Measurements from ENCODE around the gene GARS1.
"Not testable (repeated sequence)": the region's sequence is repeated elsewhere in the genome, so short reads cannot be mapped to it uniquely, and the experiment has no call there.

The GARS1 gene

DNA sequence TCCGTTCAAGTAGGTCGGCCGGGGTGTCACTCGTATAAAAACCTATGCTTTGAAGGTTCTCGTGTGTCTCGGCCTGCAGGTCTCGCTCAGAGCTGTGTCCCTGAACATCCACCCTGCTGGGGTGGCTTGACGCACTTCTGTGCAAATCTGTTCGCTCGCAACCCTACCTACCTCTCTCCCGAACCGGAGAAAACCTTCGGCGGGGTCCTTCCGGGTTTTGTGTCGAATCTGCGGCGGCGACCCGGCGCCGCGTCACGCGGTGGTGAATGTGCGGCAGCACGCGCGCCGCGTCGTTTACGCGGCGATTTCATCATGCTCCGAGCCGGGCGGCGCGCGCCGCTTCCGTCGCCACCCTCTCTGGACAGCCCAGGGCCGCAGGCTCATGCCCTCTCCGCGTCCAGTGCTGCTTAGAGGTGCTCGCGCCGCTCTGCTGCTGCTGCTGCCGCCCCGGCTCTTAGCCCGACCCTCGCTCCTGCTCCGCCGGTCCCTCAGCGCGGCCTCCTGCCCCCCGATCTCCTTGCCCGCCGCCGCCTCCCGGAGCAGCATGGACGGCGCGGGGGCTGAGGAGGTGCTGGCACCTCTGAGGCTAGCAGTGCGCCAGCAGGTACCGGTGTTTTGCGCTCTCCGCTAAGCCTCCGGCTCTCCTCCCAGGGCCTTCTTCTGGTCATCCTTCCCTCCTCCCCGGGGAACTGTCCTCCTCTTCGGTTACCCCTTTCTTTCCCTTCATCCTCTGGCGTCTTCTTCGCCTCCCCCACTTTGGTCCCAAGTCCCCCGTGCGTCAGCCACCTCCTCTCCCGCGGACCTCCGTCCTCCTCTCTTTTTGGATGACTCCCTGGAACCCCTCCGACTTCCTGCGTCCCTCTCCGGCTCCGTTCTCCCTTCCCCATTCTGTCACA is at the start of gene GARS1:
TSS of gene GARS1 (plus strand) at position 339 of the 896 bp plus-strand sequence. CDS start at position 383, 44 bp downstream.
- peak; percentile 89 for DNase-seq (ENCODE audit: low spot score)

- no peak for DNase-seq (ENCODE audit: low spot score)
Measured at GRCh38 chr7:30545791-30546555, 48.7 kb upstream of the GARS1 start.

- no peak for DNase-seq (ENCODE audit: low spot score)
Measured at GRCh38 chr7:30546596-30546995, 48.1 kb upstream of the GARS1 start.

DNA sequence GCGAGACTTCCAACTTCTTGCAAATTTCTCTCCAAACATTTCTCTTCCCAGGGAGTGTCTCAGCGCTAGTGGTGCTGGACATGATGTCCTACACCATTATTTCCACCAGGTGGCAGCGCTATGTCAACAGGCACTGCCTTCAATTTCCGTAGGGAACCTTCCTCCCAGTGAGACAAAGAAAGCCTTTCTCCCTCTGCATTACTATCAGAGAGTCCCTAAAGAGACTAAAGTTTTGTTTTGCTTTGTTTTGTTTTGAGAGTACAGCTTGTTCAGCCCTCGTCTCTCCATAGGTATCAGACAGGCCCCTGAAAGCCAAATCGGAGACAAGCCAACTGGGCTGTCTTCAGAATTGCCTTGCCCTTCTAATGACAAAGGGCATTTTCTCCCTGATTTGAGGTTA is 45.8 kb upstream of the GARS1 start:
- DNase-seq (ENCODE audit: low spot score) = peak; percentile 42

- DNase-seq (ENCODE audit: low spot score) = no peak
Measured at GRCh38 chr7:30549931-30550493, 44.7 kb upstream of the GARS1 start.

DNA sequence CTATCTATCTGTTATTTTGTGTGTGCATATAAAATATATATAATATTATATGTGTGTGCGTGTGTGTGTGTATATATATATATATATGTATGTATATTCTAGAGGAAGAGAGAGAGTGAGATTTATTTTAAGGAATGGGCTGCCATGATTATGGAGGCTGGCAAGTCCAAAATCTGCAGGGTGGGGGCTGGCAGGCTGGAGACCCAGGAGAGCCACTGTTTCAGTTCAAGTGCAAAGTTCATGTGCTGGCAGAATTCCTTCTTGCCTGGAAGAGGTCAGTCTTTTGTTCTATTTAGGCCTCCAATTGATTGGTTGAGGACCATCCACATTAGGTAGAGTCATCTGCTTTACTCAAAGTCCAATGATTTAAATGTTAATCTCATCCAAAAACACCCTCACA is 42.3 kb upstream of the GARS1 start:
- no peak for DNase-seq (ENCODE audit: low spot score)

GRCh38 chr7:30553141-30553540 is 41.5 kb upstream of the GARS1 start:
- no peak for DNase-seq (ENCODE audit: low spot score)

DNA sequence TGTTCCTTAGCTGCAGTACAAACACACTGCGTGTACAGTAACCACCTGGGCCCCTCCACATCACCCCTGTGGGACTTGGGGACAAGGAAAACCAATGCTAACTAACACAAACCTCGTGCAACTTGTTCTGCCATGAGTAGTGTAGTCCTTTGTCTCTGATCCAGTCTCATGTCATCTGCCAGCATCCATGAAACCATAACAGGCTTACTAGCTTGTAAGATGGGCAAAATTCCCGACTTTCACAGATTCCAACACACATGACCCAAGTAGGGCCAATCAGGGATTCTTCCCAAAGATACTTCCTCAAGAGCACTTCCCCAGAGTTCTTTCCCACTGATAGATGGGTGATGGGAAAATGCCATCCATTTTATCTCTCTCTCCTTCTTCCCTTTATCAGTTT is 41.1 kb upstream of the GARS1 start:
- no peak for DNase-seq (ENCODE audit: low spot score)

- DNase-seq (ENCODE audit: low spot score) = no peak
Measured at GRCh38 chr7:30555525-30555924, 39.2 kb upstream of the GARS1 start.

GRCh38 chr7:30556840-30557239 is 37.8 kb upstream of the GARS1 start:
- no peak for DNase-seq (ENCODE audit: low spot score)

DNA sequence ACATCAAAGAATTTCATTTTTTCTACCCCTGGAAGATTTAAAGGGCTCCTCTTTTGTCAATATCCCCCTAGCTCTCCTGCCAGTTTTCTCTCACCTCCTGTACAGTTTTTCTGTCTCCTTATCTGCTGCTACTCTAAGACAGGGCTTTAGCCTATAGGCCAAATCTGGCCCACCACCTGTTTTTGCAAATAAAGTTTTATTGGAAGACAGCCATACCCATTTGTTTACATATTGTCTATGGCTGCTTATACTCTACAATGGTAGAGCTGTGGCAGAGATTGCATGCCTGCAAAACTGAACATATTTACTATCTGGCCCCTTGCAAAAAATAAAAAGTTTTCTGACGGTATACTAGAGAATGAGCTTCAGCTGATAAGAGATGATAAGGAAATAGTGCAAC is 37.4 kb upstream of the GARS1 start:
- no peak for DNase-seq (ENCODE audit: low spot score)

GRCh38 chr7:30559611-30560010 is 35.1 kb upstream of the GARS1 start:
- DNase-seq (ENCODE audit: low spot score) = no peak

DNA sequence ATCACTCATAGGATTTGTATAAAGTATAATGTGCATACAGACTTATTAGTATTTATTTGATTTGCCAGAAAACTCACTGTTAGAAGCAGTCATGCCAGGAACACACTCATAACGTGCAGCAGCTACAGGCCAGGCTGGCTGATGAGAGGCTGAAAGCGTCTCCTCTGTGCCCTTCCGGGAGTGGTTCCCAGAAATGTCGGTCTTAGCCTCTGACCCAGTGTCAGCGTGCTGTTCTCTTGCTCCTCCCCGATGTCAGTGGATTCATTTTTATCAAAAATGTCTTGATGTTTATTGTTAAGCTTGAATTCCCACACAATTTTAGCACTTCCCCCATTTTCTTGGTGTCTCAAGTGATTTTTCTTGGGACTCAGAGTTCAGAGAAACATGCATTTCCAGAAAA is 33.3 kb upstream of the GARS1 start:
- no peak for DNase-seq (ENCODE audit: low spot score)

GRCh38 chr7:30562498-30562897 is 32.2 kb upstream of the GARS1 start:
- DNase-seq (ENCODE audit: low spot score) = no peak

DNA sequence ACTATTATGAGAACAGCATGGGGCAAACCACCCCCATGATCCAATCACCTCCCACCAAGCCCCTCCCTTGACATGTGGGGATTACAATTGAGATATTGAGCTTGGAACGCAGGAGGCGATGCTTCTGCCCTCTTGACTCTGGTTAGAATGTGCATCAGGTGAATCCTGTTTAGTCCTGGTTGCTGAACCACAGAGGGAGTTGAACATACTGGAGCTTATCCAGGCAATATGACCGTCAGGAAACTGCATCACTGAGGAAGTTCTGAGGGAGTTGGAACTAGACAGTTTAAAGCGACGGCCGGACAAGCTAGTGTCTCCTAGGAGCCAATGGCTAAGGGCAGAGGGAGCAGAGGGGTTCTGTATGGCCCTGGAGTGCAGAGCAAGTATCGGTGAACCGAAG is 31.8 kb upstream of the GARS1 start:
- no peak for DNase-seq (ENCODE audit: low spot score)

GRCh38 chr7:30563326-30563942 is 31.2 kb upstream of the GARS1 start:
- no peak for DNase-seq (ENCODE audit: low spot score)

DNA sequence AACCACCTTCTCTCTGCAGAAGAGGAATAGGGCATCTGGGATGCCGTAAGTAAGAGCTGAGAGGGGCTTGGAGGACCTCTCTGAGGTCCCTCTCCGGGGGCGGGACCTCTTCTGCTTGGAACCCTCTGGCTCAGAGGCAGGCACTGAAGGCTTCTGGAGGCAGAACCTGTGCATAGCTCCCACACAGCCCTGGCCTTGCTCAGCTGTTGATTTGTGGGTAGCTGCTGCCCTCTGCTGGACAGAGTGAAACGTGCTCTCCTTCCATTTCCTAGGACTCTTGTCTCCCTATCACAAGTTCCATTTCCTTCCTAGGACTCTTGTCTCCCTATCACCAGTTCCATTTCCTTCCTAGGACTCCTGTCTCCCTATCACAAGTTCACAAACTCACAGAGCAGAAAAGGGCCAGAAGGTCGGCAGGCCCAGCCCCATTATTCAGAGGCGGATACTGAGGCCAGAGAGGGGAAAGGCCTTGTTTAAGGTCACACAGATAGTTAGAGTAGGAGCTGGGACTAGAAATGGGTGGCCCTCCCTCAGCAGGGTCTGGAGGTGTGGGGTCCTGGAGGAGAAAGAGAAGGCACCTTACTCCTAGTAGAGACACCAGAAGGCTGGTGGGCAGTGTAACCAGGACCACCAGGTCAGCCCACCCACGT is 30.3 kb upstream of the GARS1 start:
- DNase-seq (ENCODE audit: low spot score) = peak; percentile 74

DNA sequence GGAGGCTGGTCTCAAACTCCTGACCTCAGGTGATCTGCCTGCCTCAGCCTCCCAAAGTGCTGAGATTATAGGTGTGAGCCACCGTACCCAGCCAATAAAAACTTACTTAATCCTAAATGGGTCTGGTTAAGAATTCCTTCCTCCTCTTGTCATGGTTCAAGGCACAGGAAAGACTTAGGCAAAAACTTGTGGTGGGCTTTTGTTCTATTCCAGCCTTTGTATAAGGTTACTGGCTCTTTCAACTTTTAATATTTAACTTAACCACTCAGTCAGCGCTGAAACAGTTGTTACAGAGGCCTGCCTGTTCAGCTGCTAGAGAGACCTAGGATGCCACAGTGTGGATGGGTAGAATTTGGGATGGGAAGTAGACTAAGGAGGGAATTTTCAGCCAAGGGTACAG is 28.1 kb upstream of the GARS1 start:
- no peak for DNase-seq (ENCODE audit: low spot score)

DNA sequence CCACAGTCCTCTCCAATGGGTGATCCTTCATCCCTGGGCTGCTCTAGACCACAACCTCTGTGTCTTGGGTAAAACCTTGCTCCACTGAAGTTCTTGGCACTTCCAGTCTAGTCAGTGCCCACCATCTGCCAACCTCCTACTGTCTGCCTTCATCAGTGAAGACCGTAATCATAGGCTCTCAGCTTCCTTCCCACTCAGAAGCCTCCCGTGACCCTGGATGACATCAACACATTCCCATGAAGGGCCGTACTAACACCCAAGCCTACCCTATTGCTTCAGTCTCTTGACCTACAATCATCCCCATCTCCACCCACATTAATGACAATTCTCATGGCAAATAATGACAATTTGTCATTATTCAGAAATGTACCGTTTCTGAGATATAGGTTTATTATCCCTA is 27.6 kb upstream of the GARS1 start:
- DNase-seq (ENCODE audit: low spot score) = no peak

GRCh38 chr7:30570238-30570637 is 24.4 kb upstream of the GARS1 start:
- not testable (repeated sequence) for DNase-seq (ENCODE audit: low spot score)

- DNase-seq (ENCODE audit: low spot score) = no peak
Measured at GRCh38 chr7:30572212-30572841, 22.4 kb upstream of the GARS1 start.
